RWPE1 (cell line): ENCODE results near the gene DOP1B.

Experiments
- CTCF ChIA-PET: fragments of 350-600 bp; sonication (Branson Sonifier 250); formaldehyde crosslinking; extraction: SDS; loops from one replicate; lab custom pipeline; 2021; lab: Yijun Ruan, JAX
- POLR2A ChIA-PET: fragments of 400-600 bp; formaldehyde crosslinking; extraction: SDS; loops from one replicate; lab custom pipeline; 2020; ENCODE audit warnings: antibody characterized with exemption; ENCODE audit not compliant: low non-redundant PET; lab: Yijun Ruan, JAX
- DNase-seq: peaks from one replicate; pipeline ENCODE4 v3.0.0; 2012; ENCODE audit warnings: low spot score
- H3K27ac ChIP-seq: fragments of 450-650 bp; 2 replicates; pipeline ENCODE4 v1.5.1; 2017
- CTCF ChIP-seq: fragments of 450-650 bp; conservative IDR thresholded peaks from 2 replicates; pipeline ENCODE4 v1.5.1; 2017; ENCODE audit warnings: low read depth, mild to moderate bottlenecking

The DOP1B gene

DNA sequence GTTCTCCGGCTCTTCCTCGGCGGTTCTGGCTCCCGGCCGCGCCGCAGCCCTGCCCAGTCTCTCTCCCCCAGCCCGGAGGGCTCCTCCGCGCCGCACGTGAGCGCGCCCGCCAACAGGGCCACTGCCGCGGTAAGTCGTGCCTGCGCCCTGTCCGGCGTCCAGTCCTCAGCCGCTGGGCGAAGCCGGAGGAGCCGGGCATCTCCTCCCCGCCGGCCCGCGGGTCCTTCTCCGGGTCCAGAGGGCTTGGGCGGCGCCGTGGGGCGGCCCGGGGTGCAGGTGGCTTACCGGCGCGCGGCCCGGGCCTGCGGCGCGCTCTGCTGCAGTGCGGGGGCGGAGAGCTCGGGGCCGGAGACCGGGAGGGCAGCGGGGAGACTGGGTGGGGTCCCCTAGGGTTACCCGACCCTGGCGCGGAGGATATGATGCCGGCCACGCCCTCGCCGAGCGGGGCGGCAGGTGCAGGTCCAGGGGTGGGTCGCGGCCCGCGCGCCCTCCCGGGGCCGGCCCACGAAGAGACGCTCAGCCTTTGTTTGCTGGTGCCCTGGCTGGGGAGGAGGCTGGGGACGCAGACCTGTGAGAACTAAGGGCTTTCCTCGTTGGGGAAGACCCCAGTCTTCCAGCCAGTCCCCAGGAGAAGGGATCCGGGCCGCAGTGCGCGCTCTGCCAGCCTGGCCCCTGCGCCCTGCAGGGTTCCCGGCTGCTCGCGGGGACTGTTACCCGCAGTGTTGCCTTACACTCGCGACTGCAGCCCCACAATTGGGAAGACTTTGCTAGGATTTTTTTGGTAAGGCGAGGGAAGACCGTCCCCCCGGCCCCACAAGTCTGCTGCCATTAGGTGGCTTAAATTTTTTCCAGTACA is at the start of gene DOP1B:
TSS of gene DOP1B (plus strand) at position 10 of the 856 bp plus-strand sequence. CDS start 7,910 bp downstream, outside the sequence.
- CTCF ChIA-PET = interaction anchor here (0.5 kb wide), 1 partner anchor 168 kb away, joined by 3 read pairs; no protein-coding TSS in a partner anchor
- POLR2A ChIA-PET = no interaction called here
- no peak for TF ChIP-seq CTCF
- peak within 1 kb of the TSS; percentile 69 for H3K27ac ChIP-seq
- no peak for DNase-seq

GRCh38 chr21:36109868-36110267 is 46.8 kb upstream of the DOP1B start:
- ChIA-PET POLR2A (no interaction called here), CTCF (no interaction called here)
- no peak for TF ChIP-seq CTCF
- H3K27ac ChIP-seq = no peak overlapping the region
- no peak for DNase-seq

DNA sequence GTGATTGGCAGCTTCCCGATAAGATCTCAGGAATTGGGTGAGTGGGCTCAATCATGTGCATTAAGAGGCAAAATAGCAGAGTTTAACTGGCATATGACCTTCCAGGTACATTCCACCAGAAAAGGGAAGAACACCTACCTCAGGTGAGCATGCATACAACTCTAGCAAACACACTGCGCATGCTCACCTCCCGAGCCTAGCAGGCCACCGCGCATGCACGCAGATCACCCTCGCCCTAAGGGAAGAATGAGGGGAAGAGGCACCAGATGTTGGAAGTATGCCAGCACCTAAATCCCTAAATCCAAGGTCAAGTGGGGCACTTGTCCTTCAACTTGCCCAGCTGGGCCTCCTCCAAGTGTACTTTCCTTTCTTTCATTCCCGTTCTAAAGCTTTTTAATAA is 45.4 kb upstream of the DOP1B start:
- H3K27ac ChIP-seq = no peak overlapping the region
- ChIA-PET POLR2A (no interaction called here), CTCF (interaction anchor here (0.6 kb wide), 1 partner anchor 14 kb away, joined by 3 read pairs; no protein-coding TSS in a partner anchor)
- TF ChIP-seq CTCF = no peak
- DNase-seq = no peak

GRCh38 chr21:36113647-36114428 is 42.8 kb upstream of the DOP1B start:
- ChIA-PET POLR2A (interaction anchor here (0.6 kb wide), 1 partner anchor 62 kb away, joined by 8 read pairs; no protein-coding TSS in a partner anchor), CTCF (interaction anchor here (0.5 to 1.7 kb wide), 9 partner anchors 9 to 779 kb away, joined by 3 to 17 read pairs (median 4); partner anchors contain the start of genes CBR1 and SETD4)
- DNase-seq = no peak
- H3K27ac ChIP-seq = no peak overlapping the region; the same call in 1 of the 2 replicates
- TF ChIP-seq CTCF = no peak

- no peak for DNase-seq
- TF ChIP-seq CTCF = no peak
- ChIA-PET POLR2A (no interaction called here), CTCF (interaction anchor here (0.6 kb wide), 1 partner anchor 45 kb away, joined by 4 read pairs; the partner anchor contains the start of gene CBR1)
- H3K27ac ChIP-seq = no peak overlapping the region
These were observed 41.4 kb upstream of the DOP1B start for GRCh38 chr21:36115138-36115730.
